Keratinocyte (primary cell): ENCODE data around the gene PIWIL4. TPM values are rescaled to one million over a fixed set of nuclear protein-coding genes. Genes with fewer than 3 reads are reported as not detected.

ENCODE experiments used
- DNase-seq: peaks from one replicate; pipeline ENCODE4 v3.0.0-alpha.2; 2011; ENCODE audit warnings: low read depth, missing footprints, low spot score
- FAIRE-seq: peaks from 2 replicates; lab custom pipeline; 2011; peaks lifted over from hg19 to GRCh38; lab: Jason Lieb, UNC
- H2AFZ ChIP-seq: 2 replicates; pipeline ENCODE4 v1.6.0; 2012; ENCODE audit warnings: low read length, control low read depth, inconsistent platforms; ENCODE audit not compliant: control insufficient read depth
- H3K27ac ChIP-seq: 2 replicates; pipeline ENCODE4 v1.5.1; 2011; ENCODE audit warnings: low read length; ENCODE audit not compliant: control insufficient read depth, insufficient read depth
- H3K27me3 ChIP-seq: 3 replicates; pipeline ENCODE4 v1.6.0; 2011; ENCODE audit warnings: low read length; ENCODE audit not compliant: control insufficient read depth, insufficient read depth; ENCODE audit errors: extremely low read depth
- H3K36me3 ChIP-seq, 2 experiments: 2 replicates in 1 of 2; 3 replicates in 1 of 2; pipeline ENCODE4 v1.5.1; 2011; ENCODE audit warnings: low read length in 2 of 2, mild to moderate bottlenecking in 1 of 2; ENCODE audit not compliant: control insufficient read depth in 2 of 2, insufficient read depth in 2 of 2; ENCODE audit errors: extremely low read depth in 1 of 2
- H3K4me1 ChIP-seq: 3 replicates; pipeline ENCODE4 v1.5.1; 2011; ENCODE audit warnings: low read length; ENCODE audit not compliant: control insufficient read depth, insufficient read depth; ENCODE audit errors: extremely low read depth
- H3K4me2 ChIP-seq: 3 replicates; pipeline ENCODE4 v1.6.0; 2011; ENCODE audit warnings: low read depth, low read length; ENCODE audit not compliant: control insufficient read depth, insufficient read depth; ENCODE audit errors: extremely low read depth
- H3K4me3 ChIP-seq, 3 experiments: fragments of 200-600 bp in 1 of 3; sonication (generic) in 1 of 3; 2 replicates in 2 of 3; 3 replicates in 1 of 3; pipeline ENCODE4 v1.5.1; 2011 to 2016; ENCODE audit warnings: low read length in 3 of 3, mild to moderate bottlenecking in 3 of 3, control low read depth in 2 of 3, inconsistent platforms in 1 of 3, low read depth in 1 of 3, mixed read lengths in 1 of 3, mixed run types in 1 of 3, moderate library complexity in 1 of 3; ENCODE audit not compliant: control insufficient read depth in 2 of 3, insufficient read depth in 2 of 3; ENCODE audit errors: extremely low read depth in 1 of 3
- H3K79me2 ChIP-seq: 2 replicates; pipeline ENCODE4 v1.6.0; 2012; ENCODE audit warnings: low read length; ENCODE audit not compliant: control insufficient read depth, insufficient read depth
- H3K9ac ChIP-seq: 3 replicates; pipeline ENCODE4 v1.6.0; 2011; ENCODE audit warnings: low read length; ENCODE audit not compliant: control insufficient read depth, insufficient read depth; ENCODE audit errors: extremely low read depth
- H3K9me1 ChIP-seq: 3 replicates; pipeline ENCODE4 v1.6.0; 2011; ENCODE audit warnings: low read length; ENCODE audit not compliant: control insufficient read depth, insufficient read depth; ENCODE audit errors: extremely low read depth
- H3K9me3 ChIP-seq: 2 replicates; pipeline ENCODE4 v1.5.1; 2012; ENCODE audit warnings: low read depth, low read length; ENCODE audit not compliant: control insufficient read depth
- H4K20me1 ChIP-seq: 3 replicates; pipeline ENCODE4 v1.6.0; 2011; ENCODE audit warnings: low read length; ENCODE audit not compliant: control insufficient read depth, insufficient read depth; ENCODE audit errors: extremely low read depth
- CTCF ChIP-seq, 3 experiments: IDR thresholded peaks in 1 of 3; conservative IDR thresholded peaks in 1 of 3; optimal IDR thresholded peaks in 1 of 3; 2 replicates in 2 of 3; 3 replicates in 1 of 3; pipeline versions ENCODE3 to v1.5.1; 2011; ENCODE audit warnings: low read length in 3 of 3, mild to moderate bottlenecking in 3 of 3, moderate library complexity in 2 of 3, control low read depth in 1 of 3, inconsistent platforms in 1 of 3; ENCODE audit not compliant: insufficient read depth in 2 of 3; ENCODE audit errors: extremely low read depth in 1 of 3
- EZH2 ChIP-seq: IDR thresholded peaks from one replicate; pipeline ENCODE4 v1.6.1; 2012; ENCODE audit warnings: inconsistent platforms, mild to moderate bottlenecking, low read length, moderate library complexity
- dilution Hi-C: fragments of 300-500 bp; cut with MboI; formaldehyde crosslinking; loops from one replicate; pipeline ENCODE4 v1.7.0; 2020; ENCODE audit warnings: low sequenced_read_pairs; ENCODE audit not compliant: extremely low pct_ligation_motif_present
- polyA plus RNA-seq, 5 experiments: library from polyadenylated mRNA; depleted of rRNA in 3 of 5; stranded (reverse) in 3 of 5; stranded (forward) in 1 of 5; unstranded in 1 of 5; fragments of >200 nt; gene quantifications; 1 replicate in 1 of 5; 2 replicates in 3 of 5; 3 replicates in 1 of 5; pipeline versions ENCODE4 v1.2.1 to v1.2.3, GENCODE V29; 2011 to 2012; ENCODE audit warnings: missing spikeins in 2 of 5, low read depth in 1 of 5, low replicate concordance in 1 of 5

Gene PIWIL4
- polyA plus RNA-seq, 1 donor (not counting 4 experiments of a cell fraction or from before 2014, with no cell fraction given): 0.14 TPM

DNA sequence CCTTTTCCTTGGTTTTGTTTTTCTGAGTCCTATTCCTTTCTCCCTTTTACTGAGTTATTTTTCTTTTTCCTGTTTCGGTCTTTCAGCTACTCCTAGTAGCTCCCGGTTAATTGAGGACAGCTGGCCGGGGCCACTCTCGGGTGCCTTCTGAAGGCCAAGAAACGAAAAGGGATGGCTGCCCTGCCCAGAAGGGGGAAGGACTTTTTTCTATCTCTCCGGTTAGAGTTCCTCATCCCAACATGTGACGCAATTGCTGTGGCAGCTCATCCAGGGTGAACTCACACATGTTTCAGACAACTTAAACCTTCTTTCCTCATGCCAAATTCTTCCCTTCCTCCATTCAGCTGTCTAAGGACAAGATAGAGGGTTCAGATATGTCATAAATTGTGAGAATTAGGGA lies 83.6 kb downstream of the PIWIL4 start:
- dilution Hi-C loops: no loop called here
- H3K36me3 ChIP-seq: no peaks in the 10 kb centered on the region
- H3K79me2 ChIP-seq: no peaks in the 10 kb centered on the region
- no peaks in the 10 kb centered on the region for H3K9me3 ChIP-seq
- H3K4me3 ChIP-seq: no peak overlapping the region
- no peak overlapping the region for H3K9ac ChIP-seq
- H4K20me1 ChIP-seq: no peaks in the 10 kb centered on the region
- H3K27ac ChIP-seq: no peak overlapping the region
- FAIRE-seq (no peak), DNase-seq (no peak)
- no peaks in the 10 kb centered on the region for H3K9me1 ChIP-seq
- H2AFZ ChIP-seq: no peak overlapping the region
- no peaks in the 10 kb centered on the region for H3K27me3 ChIP-seq
- TF ChIP-seq CTCF (optimal IDR thresholded peaks at IDR 0.05 in 1 of 3, IDR thresholded peaks at IDR 0.05 in 1 of 3, conservative IDR thresholded peaks at IDR 0.05 in 1 of 3; ENCODE audit: extremely low read depth in 1 of 3, insufficient read depth in 2 of 3, low read length in 3 of 3) (no peak), EZH2 (no peak)
- no peaks in the 10 kb centered on the region for H3K4me1 ChIP-seq
- no peak overlapping the region for H3K4me2 ChIP-seq

- Histone ChIP-seq H3K9ac (no peak overlapping the region), H3K9me3 (no peaks in the 10 kb centered on the region), H3K36me3 (no peaks in the 10 kb centered on the region), H3K4me2 (no peak overlapping the region), H3K27ac (no peak overlapping the region), H3K9me1 (no peaks in the 10 kb centered on the region), H4K20me1 (no peaks in the 10 kb centered on the region), H3K79me2 (no peaks in the 10 kb centered on the region), H3K4me1 (no peaks in the 10 kb centered on the region), H3K27me3 (no peaks in the 10 kb centered on the region), H3K4me3 (no peak overlapping the region), H2AFZ (no peak overlapping the region)
- DNase-seq: no peak
- FAIRE-seq: no peak
- dilution Hi-C loops: no loop called here
- no peak for TF ChIP-seq CTCF (optimal IDR thresholded peaks at IDR 0.05 in 1 of 3, IDR thresholded peaks at IDR 0.05 in 1 of 3, conservative IDR thresholded peaks at IDR 0.05 in 1 of 3; ENCODE audit: extremely low read depth in 1 of 3, insufficient read depth in 2 of 3, low read length in 3 of 3)
- no peak for TF ChIP-seq EZH2
Observed at GRCh38 chr11:94652735-94653284, 85.6 kb downstream of the PIWIL4 start.
